AG09319 (cell line): ENCODE measurements around the gene BAK1.

ENCODE experiments used
- DNase-seq: peaks from one replicate; pipeline ENCODE4 v3.0.0-alpha.2; 2010; ENCODE audit warnings: low read depth; ENCODE audit errors: extremely low read depth
- CTCF ChIP-seq: IDR thresholded peaks from 2 replicates; pipeline ENCODE4 v1.5.1; 2011; ENCODE audit warnings: low read depth, mild to moderate bottlenecking, inconsistent platforms, low read length, moderate library complexity

Gene BAK1

DNA sequence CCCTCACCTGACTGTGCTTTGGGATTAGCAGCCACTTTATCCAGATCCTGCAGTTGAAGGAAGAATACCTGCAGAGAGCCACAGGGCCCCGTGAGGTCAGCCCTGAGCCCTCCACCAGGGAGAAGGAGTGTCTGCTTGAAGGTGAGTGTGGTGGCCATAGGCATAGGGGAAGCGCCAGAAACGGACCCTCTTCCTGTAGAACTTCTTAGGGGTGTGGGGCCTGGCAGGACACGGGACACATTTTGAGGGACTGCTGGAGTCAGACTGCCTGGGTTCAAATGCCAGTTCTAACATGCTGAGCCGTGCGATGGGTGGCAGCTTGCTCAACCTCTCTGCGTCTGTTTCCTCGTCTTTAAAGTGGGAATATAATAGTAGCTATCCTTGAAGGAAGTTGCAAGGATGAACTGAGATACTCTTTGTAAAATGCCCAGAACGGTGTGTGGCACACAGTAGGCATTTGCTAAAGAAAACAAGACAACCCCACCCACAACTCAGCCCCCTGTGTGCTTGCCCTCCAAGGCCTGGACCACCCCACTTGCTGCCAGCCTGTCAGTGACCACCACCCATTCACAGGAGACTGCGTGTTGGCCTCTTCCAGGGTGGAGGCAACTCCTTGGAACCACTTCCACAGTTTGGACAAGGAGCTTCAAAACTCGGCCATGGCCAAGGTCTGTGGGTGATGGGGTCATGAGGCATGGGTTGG is 4.8 kb upstream of the BAK1 start:
- DNase-seq, result no peak
- TF ChIP-seq CTCF, result no peak

DNA sequence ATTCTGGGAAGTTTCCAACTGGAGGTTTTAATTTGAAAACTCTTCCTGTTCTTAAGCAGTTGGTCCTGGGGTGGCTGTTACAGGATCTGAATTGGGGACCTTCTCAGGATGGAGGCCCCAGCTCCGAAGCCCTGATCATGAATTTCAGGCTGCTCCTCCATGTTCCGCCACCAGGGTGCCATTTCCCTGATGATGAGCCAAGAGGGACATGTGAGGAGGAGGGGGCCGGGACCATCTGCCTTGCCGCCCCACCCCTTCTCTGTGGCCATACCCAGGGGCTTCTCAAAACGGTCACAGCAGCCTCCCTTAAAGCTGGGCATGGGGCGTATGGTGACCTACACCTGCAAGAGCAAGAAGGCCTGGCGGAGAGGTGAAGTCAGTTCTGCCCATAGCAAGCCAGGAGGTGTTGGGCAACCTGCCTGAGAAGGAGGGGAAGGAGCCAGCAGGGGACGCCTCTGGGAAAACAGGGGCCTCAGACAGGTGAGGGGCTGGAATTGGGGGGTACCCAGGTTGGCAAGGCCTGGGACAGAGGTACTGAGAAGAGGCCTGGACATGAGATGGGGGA is 3.6 kb upstream of the BAK1 start:
- DNase-seq, result no peak
- peak; percentile 28 for TF ChIP-seq CTCF

GRCh38 chr6:33581186-33581585 is 1.1 kb upstream of the BAK1 start:
- no peak for DNase-seq
- no peak for TF ChIP-seq CTCF

GRCh38 chr6:33578588-33579011 is 1.5 kb downstream of the BAK1 start:
- DNase-seq, result no peak

GRCh38 chr6:33578164-33578563 is 1.9 kb downstream of the BAK1 start:
- no peak for TF ChIP-seq CTCF
- DNase-seq, result no peak

More at GRCh38 chr6:33578588-33579011, 1.5 kb downstream of the BAK1 start:
- TF ChIP-seq CTCF, result no peak

DNA sequence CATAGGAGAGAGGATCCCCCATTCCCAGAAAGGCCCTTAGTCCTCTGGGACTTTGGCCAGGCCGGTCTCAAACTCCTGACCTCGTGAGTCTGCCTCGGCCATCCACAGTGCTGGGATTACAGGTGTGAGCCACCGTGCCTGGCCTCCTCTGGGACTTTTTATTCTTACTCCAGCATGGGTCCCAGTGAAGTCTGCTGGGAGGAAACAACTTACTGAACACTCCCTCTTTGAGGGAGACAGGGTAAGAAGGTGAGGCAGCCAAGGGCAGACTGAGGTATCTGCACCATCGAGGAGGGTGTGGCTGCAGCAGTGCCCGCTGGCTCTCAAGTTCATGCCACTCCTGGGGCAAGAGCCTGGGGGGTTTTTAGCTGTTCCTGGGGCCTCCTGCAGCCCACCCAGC is 2.4 kb downstream of the BAK1 start:
- DNase-seq, result no peak
- no peak for TF ChIP-seq CTCF

- TF ChIP-seq CTCF, result no peak
- no peak for DNase-seq
These were observed 3.0 kb downstream of the BAK1 start for GRCh38 chr6:33577106-33577535.
